Measurements from ENCODE around the gene ZPLD1.

- TF ChIP-seq REST (IDR thresholded peaks at IDR 0.05; ENCODE audit: insufficient read depth in 1 of 2, low read depth in 2 of 2, low read length in 2 of 2) (no peak), SIN3A (IDR thresholded peaks at IDR 0.05; ENCODE audit: borderline replicate concordance, insufficient read depth, low read length) (no peak), TAF1 (IDR thresholded peaks at IDR 0.05; ENCODE audit: borderline replicate concordance, insufficient read depth, low read length) (no peak), POLR2AphosphoS5 (IDR thresholded peaks at IDR 0.05; ENCODE audit: low read depth, low read length) (no peak), FOXP2 (optimal IDR thresholded peaks at IDR 0.05; ENCODE audit: borderline replicate concordance, extremely low read depth, extremely low read length, insufficient read depth) (no peak)
Measured at GRCh38 chr3:102521246-102521645, 86.4 kb downstream of the ZPLD1 start.

All from PFSK-1 (cell line).